ENCODE data around the gene GTPBP4. TPM values are rescaled to one million over a fixed set of nuclear protein-coding genes. Genes with fewer than 3 reads are reported as not detected.
"Not testable (repeated sequence)": the region's sequence is repeated elsewhere in the genome, so short reads cannot be mapped to it uniquely, and the experiment has no call there.

Gene GTPBP4
- total RNA-seq, 1 donor from 2014 or later: 53.4 TPM

DNA sequence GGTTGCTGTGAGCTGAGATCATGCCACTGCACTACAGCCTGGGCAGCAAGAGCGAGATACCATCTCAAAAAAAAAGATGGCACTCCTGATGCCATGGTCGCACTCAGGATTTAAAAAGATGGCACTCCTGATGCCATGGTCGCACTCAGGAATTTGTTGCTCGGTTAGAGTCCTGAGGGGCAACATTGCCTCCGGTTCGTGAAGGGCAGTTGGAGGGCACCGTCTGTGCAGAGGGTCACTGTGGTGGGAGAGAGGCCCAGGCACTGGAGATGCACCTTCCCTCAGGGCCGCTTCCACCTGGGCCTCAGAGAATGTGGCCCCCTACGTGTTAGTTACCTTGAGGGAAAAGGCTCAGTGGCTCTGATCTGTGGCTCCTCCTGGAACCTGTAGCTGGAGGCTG lies 18.3 kb downstream of the GTPBP4 start:
- peaks cover 11% of the 10 kb centered on the region for H3K9me3 Mint-ChIP-seq
- Histone ChIP-seq H3K4me3 (no peak overlapping the region), H4K20me1 (ENCODE audit: low read depth) (peaks cover 12% of the 10 kb centered on the region), H3K9ac (no peak overlapping the region), H3K4me1 (no peaks in the 10 kb centered on the region), H3F3A (ENCODE audit: low read depth) (no peaks in the 10 kb centered on the region), H3K36me3 (peaks cover 6% of the 10 kb centered on the region), H3K79me2 (ENCODE audit: low read depth) (peaks cover 21% of the 10 kb centered on the region), H3K9me3 (ENCODE audit: low read depth) (no peaks in the 10 kb centered on the region), H3K27me3 (no peaks in the 10 kb centered on the region), H3K27ac (no peak overlapping the region), H3K4me2 (no peak overlapping the region), H2AFZ (replicated peaks) (no peak overlapping the region)
- no peak overlapping the region for H3K4me3 Mint-ChIP-seq
- H3K36me3 Mint-ChIP-seq: peaks cover 55% of the 10 kb centered on the region
- no peaks in the 10 kb centered on the region for H3K4me1 Mint-ChIP-seq
- TF ChIP-seq, protein P1, sequence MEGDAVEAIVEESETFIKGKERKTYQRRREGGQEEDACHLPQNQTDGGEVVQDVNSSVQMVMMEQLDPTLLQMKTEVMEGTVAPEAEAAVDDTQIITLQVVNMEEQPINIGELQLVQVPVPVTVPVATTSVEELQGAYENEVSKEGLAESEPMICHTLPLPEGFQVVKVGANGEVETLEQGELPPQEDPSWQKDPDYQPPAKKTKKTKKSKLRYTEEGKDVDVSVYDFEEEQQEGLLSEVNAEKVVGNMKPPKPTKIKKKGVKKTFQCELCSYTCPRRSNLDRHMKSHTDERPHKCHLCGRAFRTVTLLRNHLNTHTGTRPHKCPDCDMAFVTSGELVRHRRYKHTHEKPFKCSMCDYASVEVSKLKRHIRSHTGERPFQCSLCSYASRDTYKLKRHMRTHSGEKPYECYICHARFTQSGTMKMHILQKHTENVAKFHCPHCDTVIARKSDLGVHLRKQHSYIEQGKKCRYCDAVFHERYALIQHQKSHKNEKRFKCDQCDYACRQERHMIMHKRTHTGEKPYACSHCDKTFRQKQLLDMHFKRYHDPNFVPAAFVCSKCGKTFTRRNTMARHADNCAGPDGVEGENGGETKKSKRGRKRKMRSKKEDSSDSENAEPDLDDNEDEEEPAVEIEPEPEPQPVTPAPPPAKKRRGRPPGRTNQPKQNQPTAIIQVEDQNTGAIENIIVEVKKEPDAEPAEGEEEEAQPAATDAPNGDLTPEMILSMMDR (IDR thresholded peaks at IDR 0.05): no peak
- no peak for TF ChIP-seq EZH2 (IDR thresholded peaks at IDR 0.05)
- TF ChIP-seq EZH2phosphoT487 (IDR thresholded peaks at IDR 0.05): no peak
- H3K27ac Mint-ChIP-seq: no peak overlapping the region
- no peak for DNase-seq (ENCODE audit: low spot score)
- H3K27me3 Mint-ChIP-seq (ENCODE audit: insufficient read depth, low read depth): no peaks in the 10 kb centered on the region

DNA sequence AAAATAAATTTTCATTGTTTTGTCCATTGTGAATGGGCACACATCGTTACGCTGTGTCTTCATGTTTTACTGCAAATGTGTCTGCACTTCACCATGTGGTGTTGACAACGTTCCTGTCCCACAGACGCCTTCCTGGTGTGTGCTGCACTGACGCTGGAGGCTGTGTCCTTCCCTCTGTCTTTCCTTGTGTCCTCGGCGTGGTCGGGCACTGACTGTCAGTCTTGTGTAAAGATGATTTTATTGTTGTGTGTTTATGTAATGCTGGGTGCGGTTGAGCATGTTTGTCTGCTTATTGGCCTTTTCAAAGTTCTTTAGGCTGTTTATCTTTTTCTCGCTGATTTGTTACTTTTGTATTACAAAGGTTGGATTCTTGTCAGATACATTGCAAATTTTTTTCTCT lies 19.3 kb downstream of the GTPBP4 start:
- H3K9ac ChIP-seq: no peak overlapping the region
- no peak for DNase-seq (ENCODE audit: low spot score)
- no peaks in the 10 kb centered on the region for H3K27me3 ChIP-seq
- peaks cover 56% of the 10 kb centered on the region for H3K36me3 Mint-ChIP-seq
- H3F3A ChIP-seq (ENCODE audit: low read depth): no peaks in the 10 kb centered on the region
- no peaks in the 10 kb centered on the region for H3K27me3 Mint-ChIP-seq (ENCODE audit: insufficient read depth, low read depth)
- H3K79me2 ChIP-seq (ENCODE audit: low read depth): peaks cover 12% of the 10 kb centered on the region
- H3K4me1 Mint-ChIP-seq: no peaks in the 10 kb centered on the region
- no peak overlapping the region for H3K4me3 Mint-ChIP-seq
- no peak overlapping the region for H3K27ac ChIP-seq
- no peak overlapping the region for H3K4me2 ChIP-seq
- no peaks in the 10 kb centered on the region for H3K4me1 ChIP-seq
- no peaks in the 10 kb centered on the region for H3K9me3 ChIP-seq (ENCODE audit: low read depth)
- peaks cover under 1% of the 10 kb centered on the region for H3K36me3 ChIP-seq
- peaks cover 4% of the 10 kb centered on the region for H3K9me3 Mint-ChIP-seq
- no peak overlapping the region for H3K4me3 ChIP-seq
- TF ChIP-seq EZH2phosphoT487 (IDR thresholded peaks at IDR 0.05): no peak
- TF ChIP-seq, protein P1 (IDR thresholded peaks at IDR 0.05): no peak
- no peak for TF ChIP-seq EZH2 (IDR thresholded peaks at IDR 0.05)
- H4K20me1 ChIP-seq (ENCODE audit: low read depth): peaks cover 12% of the 10 kb centered on the region
- H3K27ac Mint-ChIP-seq: no peak overlapping the region
- no peak overlapping the region for H2AFZ ChIP-seq (replicated peaks)

DNA sequence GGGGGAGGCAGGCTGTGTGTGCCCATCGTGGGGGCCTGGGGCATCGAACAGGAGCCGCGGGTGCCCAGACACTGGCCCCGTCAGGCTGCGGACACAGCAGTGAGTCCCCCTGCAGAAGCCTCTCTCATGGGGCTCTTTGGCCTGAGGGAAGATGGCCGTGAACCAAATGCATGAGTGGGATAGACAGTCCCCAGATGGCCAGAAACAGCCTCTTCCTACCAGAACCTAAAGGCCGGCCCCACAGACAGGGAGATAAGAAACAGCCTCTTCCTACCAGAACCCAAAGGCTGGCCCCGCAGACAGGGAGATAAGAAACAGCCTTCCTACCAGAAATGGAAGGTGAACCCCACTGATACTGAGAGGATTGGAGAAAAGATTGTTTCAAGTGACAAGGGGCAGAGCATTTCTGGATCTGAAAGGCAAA lies 20.8 kb downstream of the GTPBP4 start:
- no peaks in the 10 kb centered on the region for H3K27me3 ChIP-seq
- H3K9me3 ChIP-seq (ENCODE audit: low read depth): no peaks in the 10 kb centered on the region
- Mint-ChIP-seq H3K4me1 (no peaks in the 10 kb centered on the region), H3K4me3 (no peak overlapping the region), H3K27me3 (ENCODE audit: insufficient read depth, low read depth) (no peaks in the 10 kb centered on the region), H3K27ac (no peak overlapping the region), H3K36me3 (peaks cover 47% of the 10 kb centered on the region), H3K9me3 (no peaks in the 10 kb centered on the region)
- H2AFZ ChIP-seq (replicated peaks): no peak overlapping the region
- no peak overlapping the region for H3K9ac ChIP-seq
- no peak overlapping the region for H3K4me2 ChIP-seq
- H4K20me1 ChIP-seq (ENCODE audit: low read depth): peaks cover 6% of the 10 kb centered on the region
- no peaks in the 10 kb centered on the region for H3K36me3 ChIP-seq
- no peak overlapping the region for H3K4me3 ChIP-seq
- no peaks in the 10 kb centered on the region for H3F3A ChIP-seq (ENCODE audit: low read depth)
- H3K4me1 ChIP-seq: no peaks in the 10 kb centered on the region
- H3K79me2 ChIP-seq (ENCODE audit: low read depth): no peaks in the 10 kb centered on the region
- no peak for DNase-seq (ENCODE audit: low spot score)
- TF ChIP-seq EZH2 (IDR thresholded peaks at IDR 0.05) (no peak), EZH2phosphoT487 (IDR thresholded peaks at IDR 0.05) (no peak)
- TF ChIP-seq, protein P1 (IDR thresholded peaks at IDR 0.05): no peak
- no peak overlapping the region for H3K27ac ChIP-seq

DNA sequence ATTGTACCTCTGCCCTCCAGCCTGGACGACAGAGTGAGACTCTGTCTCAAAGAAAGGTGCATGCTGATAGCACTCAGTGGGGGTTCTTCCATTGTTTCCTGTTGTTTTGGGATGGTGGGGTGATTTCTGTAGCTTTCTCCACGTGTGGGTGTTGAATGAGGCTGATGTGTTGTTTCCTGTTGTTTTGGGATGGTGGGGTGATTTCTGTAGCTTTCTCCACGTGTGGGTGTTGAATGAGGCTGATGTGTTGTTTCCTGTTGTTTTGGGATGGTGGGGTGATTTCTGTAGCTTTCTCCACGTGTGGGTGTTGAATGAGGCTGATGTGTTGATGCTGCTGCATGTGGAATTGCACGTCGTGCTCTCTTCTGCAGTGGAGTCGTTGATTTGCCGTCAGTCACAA lies 21.7 kb downstream of the GTPBP4 start:
- not testable (repeated sequence) for H3K27me3 ChIP-seq; H3K4me3 ChIP-seq; H3K27ac ChIP-seq; H2AFZ ChIP-seq (replicated peaks); H3K9me3 Mint-ChIP-seq; H3K4me1 ChIP-seq; H3K4me1 Mint-ChIP-seq; H3K79me2 ChIP-seq (ENCODE audit: low read depth); H3K27me3 Mint-ChIP-seq (ENCODE audit: insufficient read depth, low read depth); DNase-seq (ENCODE audit: low spot score); H3K9me3 ChIP-seq (ENCODE audit: low read depth); H3K4me3 Mint-ChIP-seq; H3K9ac ChIP-seq; H3K27ac Mint-ChIP-seq; H3K36me3 ChIP-seq; H4K20me1 ChIP-seq (ENCODE audit: low read depth); H3K4me2 ChIP-seq; H3F3A ChIP-seq (ENCODE audit: low read depth)
- H3K36me3 Mint-ChIP-seq: peaks cover 54% of the 10 kb centered on the region

Data from neural progenitor cell (in vitro differentiated cells).